GM12875 (cell line): ENCODE measurements around the gene HPS4.

Source experiments
- H3K4me3 ChIP-seq: one replicate; pipeline ENCODE4 v1.5.1; 2011; ENCODE audit warnings: low read depth, low read length, control low read depth
- CTCF ChIP-seq: IDR thresholded peaks from 2 replicates; pipeline ENCODE4 v1.5.1; 2011; ENCODE audit warnings: low read depth, mild to moderate bottlenecking, control low read depth, inconsistent platforms, low read length, moderate library complexity, borderline replicate concordance; ENCODE audit not compliant: insufficient read depth

Gene HPS4

GRCh38 chr22:26464312-26464711 is 19.3 kb downstream of the HPS4 start:
- H3K4me3 ChIP-seq = no peak overlapping the region
- TF ChIP-seq CTCF = no peak

- TF ChIP-seq CTCF = no peak
- no peak overlapping the region for H3K4me3 ChIP-seq
These were observed 19.9 kb downstream of the HPS4 start for GRCh38 chr22:26463688-26464087.

GRCh38 chr22:26463101-26463661 is 20.4 kb downstream of the HPS4 start:
- no peak for TF ChIP-seq CTCF

GRCh38 chr22:26462641-26463040 is 20.9 kb downstream of the HPS4 start:
- TF ChIP-seq CTCF = no peak
- H3K4me3 ChIP-seq = no peak overlapping the region

More at GRCh38 chr22:26463101-26463661, 20.4 kb downstream of the HPS4 start:
- no peak overlapping the region for H3K4me3 ChIP-seq

- no peak for TF ChIP-seq CTCF
- H3K4me3 ChIP-seq = no peak overlapping the region
These were observed 21.5 kb downstream of the HPS4 start for GRCh38 chr22:26462051-26462450.

- peak; percentile 79 for TF ChIP-seq CTCF
- H3K4me3 ChIP-seq = no peak overlapping the region
These were observed 22.3 kb downstream of the HPS4 start for GRCh38 chr22:26461188-26461810.

GRCh38 chr22:26460202-26460601 is 23.4 kb downstream of the HPS4 start:
- TF ChIP-seq CTCF = no peak
- H3K4me3 ChIP-seq = no peak overlapping the region
